GM12873 (cell line): Measurements from ENCODE around the gene ATP6V0D1.

Experiments used
- TF ChIP-seq, protein P1 (sequence below): IDR thresholded peaks from 2 replicates; pipeline ENCODE4 v1.5.1; 2012; ENCODE audit warnings: low read depth, mild to moderate bottlenecking, moderate library complexity, low read length, control low read depth; ENCODE audit not compliant: insufficient read depth; ENCODE audit errors: missing control alignments

The ATP6V0D1 gene

DNA sequence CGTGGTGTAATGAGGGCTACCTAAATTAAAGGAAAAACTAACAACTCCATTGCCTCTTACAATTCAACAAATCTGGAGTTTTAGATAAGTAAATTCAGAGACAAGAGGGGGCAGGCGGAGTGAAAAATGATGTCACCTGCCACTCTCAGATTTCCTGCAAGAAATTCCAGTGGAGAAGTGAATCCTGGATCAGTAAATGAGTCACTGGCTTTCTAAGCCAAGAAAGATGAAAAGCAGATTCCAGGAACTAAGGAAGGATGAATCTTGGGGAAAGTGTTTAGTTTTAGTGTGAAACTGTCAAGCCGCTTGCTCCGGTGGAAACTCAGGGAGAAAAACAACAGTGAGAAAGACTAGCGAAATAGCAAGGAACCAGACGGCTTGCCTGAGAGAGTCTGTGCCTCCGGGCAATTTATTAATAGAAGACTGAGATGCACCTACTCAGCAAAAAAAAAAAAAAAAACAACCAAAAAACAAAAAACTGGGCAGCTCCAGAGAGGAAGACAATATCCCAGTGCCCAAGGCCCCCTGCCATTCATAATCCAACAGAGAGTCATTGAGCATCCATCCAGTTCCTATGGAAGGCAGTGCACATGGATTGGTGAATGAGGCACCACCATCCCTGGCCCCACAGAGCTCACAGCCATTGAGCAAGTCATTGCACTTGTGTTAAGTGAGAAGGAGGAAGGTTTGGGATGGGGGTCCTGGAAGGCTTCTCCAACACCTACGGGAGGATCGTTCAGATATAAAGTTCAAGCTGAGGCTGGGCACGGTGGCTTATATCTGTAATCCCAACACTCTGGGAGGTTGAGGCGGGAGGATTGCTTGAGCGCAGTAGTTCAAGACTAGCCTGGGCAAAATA is 35.6 kb upstream of the ATP6V0D1 start:
- TF ChIP-seq, protein P1, sequence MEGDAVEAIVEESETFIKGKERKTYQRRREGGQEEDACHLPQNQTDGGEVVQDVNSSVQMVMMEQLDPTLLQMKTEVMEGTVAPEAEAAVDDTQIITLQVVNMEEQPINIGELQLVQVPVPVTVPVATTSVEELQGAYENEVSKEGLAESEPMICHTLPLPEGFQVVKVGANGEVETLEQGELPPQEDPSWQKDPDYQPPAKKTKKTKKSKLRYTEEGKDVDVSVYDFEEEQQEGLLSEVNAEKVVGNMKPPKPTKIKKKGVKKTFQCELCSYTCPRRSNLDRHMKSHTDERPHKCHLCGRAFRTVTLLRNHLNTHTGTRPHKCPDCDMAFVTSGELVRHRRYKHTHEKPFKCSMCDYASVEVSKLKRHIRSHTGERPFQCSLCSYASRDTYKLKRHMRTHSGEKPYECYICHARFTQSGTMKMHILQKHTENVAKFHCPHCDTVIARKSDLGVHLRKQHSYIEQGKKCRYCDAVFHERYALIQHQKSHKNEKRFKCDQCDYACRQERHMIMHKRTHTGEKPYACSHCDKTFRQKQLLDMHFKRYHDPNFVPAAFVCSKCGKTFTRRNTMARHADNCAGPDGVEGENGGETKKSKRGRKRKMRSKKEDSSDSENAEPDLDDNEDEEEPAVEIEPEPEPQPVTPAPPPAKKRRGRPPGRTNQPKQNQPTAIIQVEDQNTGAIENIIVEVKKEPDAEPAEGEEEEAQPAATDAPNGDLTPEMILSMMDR: no peak

DNA sequence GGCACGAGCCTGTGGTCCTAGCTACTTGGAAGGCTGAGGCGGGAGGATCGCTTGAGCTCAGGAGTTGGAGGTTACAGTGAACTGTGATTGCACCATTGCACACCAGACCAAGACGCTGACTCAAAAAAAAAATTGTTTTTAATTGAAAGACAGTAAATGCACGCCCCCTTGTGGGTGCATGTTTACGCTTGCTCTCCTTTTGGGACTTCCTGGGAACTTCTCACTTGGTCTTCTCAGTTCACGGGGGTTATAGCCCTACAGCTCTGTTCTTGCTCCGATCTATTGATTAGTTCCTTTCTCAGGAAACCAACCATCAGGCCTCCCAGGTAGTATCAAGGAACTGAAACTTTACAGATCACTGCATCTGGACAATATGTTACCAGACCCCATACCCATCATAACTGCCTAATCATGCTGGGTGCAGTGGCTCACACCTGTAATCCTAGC is 33.4 kb upstream of the ATP6V0D1 start:
- TF ChIP-seq, protein P1: peak; percentile 75

DNA sequence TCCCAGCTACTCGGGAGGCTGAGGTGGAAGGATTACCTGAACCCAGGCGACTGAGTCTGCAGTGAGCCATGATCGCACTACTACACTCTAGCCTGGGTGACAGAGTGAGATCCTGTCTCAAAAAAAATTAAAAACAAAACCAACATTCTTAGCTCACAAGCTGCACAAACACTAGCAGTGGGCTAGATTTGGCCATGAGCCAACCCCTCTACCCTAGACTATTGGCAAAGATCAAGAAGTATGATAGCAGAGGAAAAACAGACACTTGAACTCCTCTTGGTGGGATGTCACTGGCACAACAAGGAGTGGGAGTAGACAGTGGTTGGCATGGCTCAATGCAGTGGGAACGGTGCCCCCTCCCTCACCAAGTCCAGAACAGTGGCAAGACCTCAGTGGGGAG is 28.1 kb upstream of the ATP6V0D1 start:
- TF ChIP-seq, protein P1: no peak

DNA sequence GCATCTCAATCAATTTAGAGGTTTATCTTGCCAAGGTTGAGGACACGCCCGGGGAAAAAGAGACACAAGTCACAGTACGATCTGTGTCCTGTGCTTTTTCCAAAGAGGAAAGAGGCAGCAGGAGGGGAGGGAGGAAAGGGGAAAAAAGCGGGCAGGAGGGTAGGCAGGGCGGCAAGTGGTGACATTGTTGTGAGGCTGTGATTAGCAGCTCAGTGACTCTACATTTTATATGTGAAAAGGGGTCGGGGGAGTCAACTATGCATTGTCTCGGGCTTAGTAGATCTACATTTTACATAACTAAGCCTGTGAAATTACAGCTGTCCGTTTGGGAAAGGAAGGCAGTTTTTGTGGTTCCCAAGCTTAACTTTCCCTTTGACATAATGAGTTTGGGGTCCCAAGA is 25.5 kb upstream of the ATP6V0D1 start:
- TF ChIP-seq, protein P1: no peak

DNA sequence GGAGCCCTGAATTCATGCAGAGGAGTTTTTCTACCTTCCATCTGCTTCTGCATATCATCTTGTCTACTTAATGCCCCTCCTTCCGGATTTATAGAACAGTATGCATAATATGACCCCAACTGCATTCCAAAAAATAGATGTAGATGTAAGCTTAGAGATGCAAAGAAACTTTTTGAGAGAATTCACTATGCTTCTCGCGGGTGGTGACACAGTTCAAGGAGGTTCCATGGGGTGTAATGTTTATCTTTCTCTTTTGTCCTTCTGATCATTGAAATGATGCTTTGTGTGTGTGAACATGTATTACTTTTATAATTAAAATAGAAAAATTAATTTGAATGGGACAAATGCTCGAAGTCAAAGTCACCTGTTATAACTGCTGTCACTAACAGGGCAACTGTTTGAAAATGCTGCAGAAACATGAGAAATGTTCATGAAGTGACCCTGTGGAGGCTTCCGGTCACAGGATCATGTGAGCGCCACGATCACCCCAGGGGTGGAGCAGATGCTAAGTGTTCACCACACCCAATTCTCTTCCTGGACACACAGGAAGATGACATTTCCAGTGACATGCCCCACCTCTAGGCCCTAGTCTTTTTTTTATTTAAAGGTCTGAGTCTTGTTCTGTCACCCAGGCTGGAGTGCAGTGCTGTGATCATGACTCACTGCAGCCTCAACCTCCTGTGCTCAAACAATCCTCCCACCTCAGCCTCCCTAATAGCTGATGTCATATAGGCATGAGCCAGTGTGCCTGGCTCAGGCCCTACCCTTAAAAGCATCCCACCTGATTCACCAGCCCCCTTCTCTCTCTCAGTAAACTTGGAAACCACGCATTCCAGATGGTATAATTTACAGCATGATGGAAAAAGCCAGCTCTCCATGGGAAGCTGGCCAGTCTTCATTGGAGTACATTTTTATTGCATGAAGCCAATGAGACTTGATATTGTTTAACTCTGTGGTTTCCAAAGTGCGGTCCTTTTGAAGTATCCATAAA is 23.4 kb upstream of the ATP6V0D1 start:
- TF ChIP-seq, protein P1: no peak

DNA sequence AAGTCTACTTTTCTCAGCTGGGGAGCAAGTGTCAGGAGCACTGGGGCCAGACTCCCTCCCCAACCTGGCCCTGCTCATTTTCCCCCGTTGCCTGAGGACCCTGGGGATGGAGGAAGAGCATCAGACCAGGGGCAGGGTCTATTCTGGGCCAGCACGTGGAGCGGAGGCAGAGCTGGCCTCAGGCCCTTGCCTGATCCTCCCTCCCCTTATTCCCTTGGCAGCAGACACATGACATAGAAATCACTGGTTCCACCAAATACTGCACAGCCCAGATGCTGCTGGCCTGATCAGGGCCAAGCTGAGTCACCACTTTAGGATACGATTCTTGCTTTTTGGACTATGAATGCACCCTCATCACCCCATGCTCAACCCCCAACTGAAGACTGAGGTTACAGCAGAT is 18.1 kb upstream of the ATP6V0D1 start:
- TF ChIP-seq, protein P1: no peak
